ENCODE measurements around the gene DNAI1.

DNAI1 gene

DNA sequence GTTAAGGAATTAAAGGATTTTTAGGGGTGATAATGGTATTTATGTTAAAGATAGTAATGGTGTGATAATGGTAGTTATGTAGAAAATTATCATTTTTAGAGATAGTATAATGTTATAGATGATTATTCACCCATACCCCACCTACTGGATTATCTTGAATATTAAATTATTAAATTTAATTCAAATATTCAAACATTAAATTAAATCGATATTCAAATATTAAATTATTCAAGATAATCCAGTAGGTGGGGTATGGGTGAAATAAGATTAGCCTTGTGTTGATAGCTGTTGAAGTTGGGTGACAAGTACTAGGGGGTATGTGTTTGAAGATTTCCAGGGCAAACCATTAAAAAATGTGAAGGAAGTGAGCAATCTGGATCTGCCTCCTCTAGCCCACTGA is 15.8 kb upstream of the DNAI1 start:
- TF ChIP-seq, protein P1, sequence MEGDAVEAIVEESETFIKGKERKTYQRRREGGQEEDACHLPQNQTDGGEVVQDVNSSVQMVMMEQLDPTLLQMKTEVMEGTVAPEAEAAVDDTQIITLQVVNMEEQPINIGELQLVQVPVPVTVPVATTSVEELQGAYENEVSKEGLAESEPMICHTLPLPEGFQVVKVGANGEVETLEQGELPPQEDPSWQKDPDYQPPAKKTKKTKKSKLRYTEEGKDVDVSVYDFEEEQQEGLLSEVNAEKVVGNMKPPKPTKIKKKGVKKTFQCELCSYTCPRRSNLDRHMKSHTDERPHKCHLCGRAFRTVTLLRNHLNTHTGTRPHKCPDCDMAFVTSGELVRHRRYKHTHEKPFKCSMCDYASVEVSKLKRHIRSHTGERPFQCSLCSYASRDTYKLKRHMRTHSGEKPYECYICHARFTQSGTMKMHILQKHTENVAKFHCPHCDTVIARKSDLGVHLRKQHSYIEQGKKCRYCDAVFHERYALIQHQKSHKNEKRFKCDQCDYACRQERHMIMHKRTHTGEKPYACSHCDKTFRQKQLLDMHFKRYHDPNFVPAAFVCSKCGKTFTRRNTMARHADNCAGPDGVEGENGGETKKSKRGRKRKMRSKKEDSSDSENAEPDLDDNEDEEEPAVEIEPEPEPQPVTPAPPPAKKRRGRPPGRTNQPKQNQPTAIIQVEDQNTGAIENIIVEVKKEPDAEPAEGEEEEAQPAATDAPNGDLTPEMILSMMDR (IDR thresholded peaks at IDR 0.05; ENCODE audit: extremely low read depth, missing control alignments), result no peak
- DNase-seq (ENCODE audit: low spot score), result no peak

DNA sequence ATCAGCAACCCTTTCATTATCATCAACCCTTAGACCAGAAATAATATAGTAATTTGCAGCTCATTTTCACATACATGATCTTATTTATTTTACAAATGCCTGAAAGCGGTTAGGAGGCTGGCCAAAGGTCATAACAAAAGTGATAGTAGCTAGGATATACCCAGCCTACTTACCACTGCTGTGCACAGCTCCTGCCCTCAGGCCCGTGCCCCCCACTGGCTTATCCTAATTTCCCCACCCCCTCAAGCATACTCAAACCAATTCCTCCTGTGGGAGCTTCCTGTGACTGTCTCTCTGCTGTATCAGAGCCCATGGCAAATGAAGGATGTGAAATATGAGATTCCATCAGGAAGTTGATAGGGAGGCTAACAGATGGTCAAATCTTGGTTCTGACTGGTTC is 15.1 kb upstream of the DNAI1 start:
- TF ChIP-seq, protein P1 (IDR thresholded peaks at IDR 0.05; ENCODE audit: extremely low read depth, missing control alignments), result no peak
- no peak for DNase-seq (ENCODE audit: low spot score)

- TF ChIP-seq, protein P1 (IDR thresholded peaks at IDR 0.05; ENCODE audit: extremely low read depth, missing control alignments), result no peak
- DNase-seq (ENCODE audit: low spot score), result no peak
These were observed 14.6 kb upstream of the DNAI1 start for GRCh38 chr9:34443976-34444375.

- TF ChIP-seq, protein P1 (IDR thresholded peaks at IDR 0.05; ENCODE audit: extremely low read depth, missing control alignments), result no peak
- DNase-seq (ENCODE audit: low spot score), result no peak
These were observed 12.1 kb upstream of the DNAI1 start for GRCh38 chr9:34446468-34446891.

GRCh38 chr9:34446951-34447350 is 11.7 kb upstream of the DNAI1 start:
- DNase-seq (ENCODE audit: low spot score), result no peak
- TF ChIP-seq, protein P1 (IDR thresholded peaks at IDR 0.05; ENCODE audit: extremely low read depth, missing control alignments), result no peak

GRCh38 chr9:34450644-34451043 is 8.0 kb upstream of the DNAI1 start:
- TF ChIP-seq, protein P1 (IDR thresholded peaks at IDR 0.05; ENCODE audit: extremely low read depth, missing control alignments), result no peak
- DNase-seq (ENCODE audit: low spot score), result no peak

- no peak for DNase-seq (ENCODE audit: low spot score)
- TF ChIP-seq, protein P1 (IDR thresholded peaks at IDR 0.05; ENCODE audit: extremely low read depth, missing control alignments), result no peak
These were observed 7.5 kb upstream of the DNAI1 start for GRCh38 chr9:34451135-34451534.
